Motor neuron (in vitro differentiated cells): Measurements from ENCODE around the gene CTNND2. TPM values are rescaled to one million over a fixed set of nuclear protein-coding genes. Genes with fewer than 3 reads are reported as not detected.
"Not testable (repeated sequence)": the region's sequence is repeated elsewhere in the genome, so short reads cannot be mapped to it uniquely, and the experiment has no call there.

Experiments used
- ATAC-seq, 8 experiments: fragments of 200-7000 bp; cut with Tn5 transposase; replicated peaks in 6 of 8; 2 replicates each; pipeline ENCODE4 v1.8.0; 2021; ENCODE audit warnings: mild to moderate bottlenecking in 8 of 8, moderate library complexity in 8 of 8
- H3K27ac ChIP-seq, 2 donors: fragments of 250-450 bp; sonication (Bioruptor Pico); 2 replicates each; pipeline ENCODE4 v1.9.0; 2021; ENCODE audit warnings: antibody characterized with exemption in 2 of 2, mild to moderate bottlenecking in 2 of 2, moderate library complexity in 1 of 2
- H3K4me1 ChIP-seq, 2 donors: fragments of 250-450 bp; sonication (Bioruptor Pico); replicated peaks in 1 of 2; 2 replicates each; pipeline ENCODE4 v1.6.1; 2021; ENCODE audit warnings: antibody characterized with exemption in 2 of 2, mild to moderate bottlenecking in 2 of 2, moderate library complexity in 1 of 2
- H3K4me3 ChIP-seq, 5 donors: fragments of 250-450 bp; sonication (Bioruptor Pico); 2 replicates each; pipeline ENCODE4 v1.9.0; 2021; ENCODE audit warnings: antibody characterized with exemption in 5 of 5, mild to moderate bottlenecking in 5 of 5, moderate library complexity in 4 of 5
- WGBS, 10 experiments: fragments of 450-650 bp; shearing (Covaris generic); methylation state at CpG; one replicate each; pipeline ENCODE4 v1.0.0; 2022; 5-methylcytosine and 5-hydroxymethylcytosine counted together
- in situ Hi-C, 9 experiments: fragments of 400-800 bp; cut with MboI; loops; one replicate each; pipeline ENCODE4 v1.15.0; 2021; ENCODE audit warnings: low sequenced_read_pairs in 9 of 9, low pct_unique_long_range_greater_than_20kb in 2 of 9; ENCODE audit not compliant: unreplicated experiment in 9 of 9
- total RNA-seq, 8 experiments: library from RNA; unstranded; fragments of 300-600 nt; gene quantifications; 2 replicates each; pipeline versions ENCODE4 v1.2.3 to v1.2.4, GENCODE V29; 2022

CTNND2 gene
- total RNA-seq, 8 experiments from 2014 or later, result 0.51 to 49.9 (median 40.1) TPM

- Histone ChIP-seq H3K27ac (no peak overlapping the region), H3K4me1 (no peaks in the 10 kb centered on the region), H3K4me3 (no peak overlapping the region)
- ATAC-seq, result no peak
- in situ Hi-C loops, result no loop called here
These were observed 873.6 kb downstream of the CTNND2 start for GRCh38 chr5:11030671-11031070.

GRCh38 chr5:11027660-11028059, 876.6 kb downstream of the CTNND2 start:
- H3K4me3 ChIP-seq, result no peak overlapping the region
- 4 to 100% (median 89%) methylated on average over 1 to 5 of the region's 5 CpGs; no CpG with 5 or more reads in 2 of the 10 experiments for WGBS, 10 experiments
- no peaks in the 10 kb centered on the region for H3K4me1 ChIP-seq
- ATAC-seq, result no peak
- no peak overlapping the region for H3K27ac ChIP-seq
- in situ Hi-C loops, result no loop called here

- H3K4me3 ChIP-seq, result no peak overlapping the region
- WGBS, 10 experiments, result 0 to 100% (median 80%) methylated on average over 2 of the region's 2 CpGs; no CpG with 5 or more reads in 3 of the 10 experiments
- ATAC-seq, result no peak
- H3K27ac ChIP-seq, result no peak overlapping the region
- in situ Hi-C loops, result no loop called here
- H3K4me1 ChIP-seq, result no peaks in the 10 kb centered on the region
These were observed 877.7 kb downstream of the CTNND2 start for GRCh38 chr5:11026543-11026942.

- in situ Hi-C loops, result no loop called here
- no peak overlapping the region for H3K4me3 ChIP-seq
- ATAC-seq, result no peak
- WGBS, 10 experiments, result 13 to 100% (median 54%) methylated on average over 1 of the region's 1 CpG; no CpG with 5 or more reads in 4 of the 10 experiments
- H3K27ac ChIP-seq, result no peak overlapping the region
- no peaks in the 10 kb centered on the region for H3K4me1 ChIP-seq
These were observed 880.3 kb downstream of the CTNND2 start for GRCh38 chr5:11023945-11024344.

GRCh38 chr5:11013793-11014192, 890.5 kb downstream of the CTNND2 start:
- ATAC-seq, result no peak
- WGBS, 10 experiments, result 0 to 100% (median 87%) methylated on average over 1 to 3 of the region's 4 CpGs; no CpG with 5 or more reads in 5 of the 10 experiments
- in situ Hi-C loops, result no loop called here

GRCh38 chr5:11012295-11012694, 892.0 kb downstream of the CTNND2 start:
- H3K27ac ChIP-seq, result no peak overlapping the region
- no peak for ATAC-seq
- peaks cover 5 to 19% of the 10 kb centered on the region in 2 donors for H3K4me1 ChIP-seq
- no peak overlapping the region for H3K4me3 ChIP-seq
- WGBS, 10 experiments, result 70 to 100% (median 88%) methylated on average over 1 to 6 of the region's 7 CpGs; no CpG with 5 or more reads in 5 of the 10 experiments
- in situ Hi-C loops, result no loop called here

More at GRCh38 chr5:11013793-11014192, 890.5 kb downstream of the CTNND2 start:
- Histone ChIP-seq H3K4me1 (peaks cover 5 to 19% of the 10 kb centered on the region in 2 donors), H3K4me3 (no peak overlapping the region), H3K27ac (no peak overlapping the region)

GRCh38 chr5:11010429-11011210, 893.6 kb downstream of the CTNND2 start:
- H3K27ac ChIP-seq, result peak overlapping the region in 1 of 2 donors; percentile 26
- in situ Hi-C loops, result no loop called here
- WGBS, 10 experiments, result 4 to 82% (median 72%) methylated on average over 1 to 7 of the region's 7 CpGs
- H3K4me3 ChIP-seq, result no peak overlapping the region
- peaks cover 5 to 19% of the 10 kb centered on the region in 2 donors for H3K4me1 ChIP-seq
- peak in 5 of 8 experiments; percentile 35 to 70 (median 64) for ATAC-seq

GRCh38 chr5:11009576-11009975, 894.7 kb downstream of the CTNND2 start:
- Histone ChIP-seq H3K4me1 (peaks cover 5 to 19% of the 10 kb centered on the region in 2 donors), H3K27ac (no peak overlapping the region), H3K4me3 (no peak overlapping the region)
- ATAC-seq, result no peak
- in situ Hi-C loops, result no loop called here
- 10 to 100% (median 83%) methylated on average over 2 to 3 of the region's 3 CpGs; no CpG with 5 or more reads in 1 of the 10 experiments for WGBS, 10 experiments

GRCh38 chr5:11007269-11007870, 896.9 kb downstream of the CTNND2 start:
- ATAC-seq, result no peak
- no peak overlapping the region for H3K4me3 ChIP-seq
- no peak overlapping the region for H3K27ac ChIP-seq
- peaks cover 5 to 19% of the 10 kb centered on the region in 2 donors for H3K4me1 ChIP-seq
- 47 to 100% (median 87%) methylated on average over 1 to 16 of the region's 18 CpGs for WGBS, 10 experiments
- in situ Hi-C loops, result no loop called here

GRCh38 chr5:11004523-11004922, 899.7 kb downstream of the CTNND2 start:
- H3K27ac ChIP-seq, in situ Hi-C loops, H3K4me1 ChIP-seq, H3K4me3 ChIP-seq: not testable (repeated sequence)
- WGBS, 10 experiments, result 0 to 100% (median 79%) methylated on average over 1 to 4 of the region's 4 CpGs; no CpG with 5 or more reads in 4 of the 10 experiments
- peak in 1 of 8 experiments; percentile 56 for ATAC-seq

- peak in 7 of 8 experiments; percentile 18 to 60 (median 36) for ATAC-seq
- Histone ChIP-seq H3K4me3 (no peak overlapping the region), H3K27ac (no peak overlapping the region), H3K4me1 (no peaks in the 10 kb centered on the region)
- in situ Hi-C loops, result no loop called here
- 20 to 60% (median 42%) methylated on average over 1 to 2 of the region's 2 CpGs; no CpG with 5 or more reads in 6 of the 10 experiments for WGBS, 10 experiments
These were observed 903.5 kb downstream of the CTNND2 start for GRCh38 chr5:11000515-11001353.

GRCh38 chr5:10999714-11000113, 904.5 kb downstream of the CTNND2 start:
- Histone ChIP-seq H3K4me1 (no peaks in the 10 kb centered on the region), H3K27ac (no peak overlapping the region), H3K4me3 (no peak overlapping the region)
- WGBS, 10 experiments, result 36 to 98% (median 86%) methylated on average over 5 to 11 of the region's 11 CpGs; no CpG with 5 or more reads in 2 of the 10 experiments
- ATAC-seq, result no peak
- in situ Hi-C loops, result no loop called here

- H3K27ac ChIP-seq, result no peak overlapping the region
- ATAC-seq, result no peak
- 5 to 100% (median 92%) methylated on average over 1 to 7 of the region's 8 CpGs; no CpG with 5 or more reads in 5 of the 10 experiments for WGBS, 10 experiments
- H3K4me3 ChIP-seq, result no peak overlapping the region
- in situ Hi-C loops, result no loop called here
- no peaks in the 10 kb centered on the region for H3K4me1 ChIP-seq
These were observed 908.4 kb downstream of the CTNND2 start for GRCh38 chr5:10995891-10996290.
